ENCODE measurements around the gene CCDC157.

The CCDC157 gene

GRCh38 chr22:30326255-30326705 is 30.5 kb upstream of the CCDC157 start:
- TF ChIP-seq, protein P1, sequence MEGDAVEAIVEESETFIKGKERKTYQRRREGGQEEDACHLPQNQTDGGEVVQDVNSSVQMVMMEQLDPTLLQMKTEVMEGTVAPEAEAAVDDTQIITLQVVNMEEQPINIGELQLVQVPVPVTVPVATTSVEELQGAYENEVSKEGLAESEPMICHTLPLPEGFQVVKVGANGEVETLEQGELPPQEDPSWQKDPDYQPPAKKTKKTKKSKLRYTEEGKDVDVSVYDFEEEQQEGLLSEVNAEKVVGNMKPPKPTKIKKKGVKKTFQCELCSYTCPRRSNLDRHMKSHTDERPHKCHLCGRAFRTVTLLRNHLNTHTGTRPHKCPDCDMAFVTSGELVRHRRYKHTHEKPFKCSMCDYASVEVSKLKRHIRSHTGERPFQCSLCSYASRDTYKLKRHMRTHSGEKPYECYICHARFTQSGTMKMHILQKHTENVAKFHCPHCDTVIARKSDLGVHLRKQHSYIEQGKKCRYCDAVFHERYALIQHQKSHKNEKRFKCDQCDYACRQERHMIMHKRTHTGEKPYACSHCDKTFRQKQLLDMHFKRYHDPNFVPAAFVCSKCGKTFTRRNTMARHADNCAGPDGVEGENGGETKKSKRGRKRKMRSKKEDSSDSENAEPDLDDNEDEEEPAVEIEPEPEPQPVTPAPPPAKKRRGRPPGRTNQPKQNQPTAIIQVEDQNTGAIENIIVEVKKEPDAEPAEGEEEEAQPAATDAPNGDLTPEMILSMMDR (IDR thresholded peaks at IDR 0.05; ENCODE audit: insufficient read depth, missing control alignments) = no peak
- DNase-seq (ENCODE audit: insufficient read length, low spot score) = no peak
- FAIRE-seq = no peak

DNA sequence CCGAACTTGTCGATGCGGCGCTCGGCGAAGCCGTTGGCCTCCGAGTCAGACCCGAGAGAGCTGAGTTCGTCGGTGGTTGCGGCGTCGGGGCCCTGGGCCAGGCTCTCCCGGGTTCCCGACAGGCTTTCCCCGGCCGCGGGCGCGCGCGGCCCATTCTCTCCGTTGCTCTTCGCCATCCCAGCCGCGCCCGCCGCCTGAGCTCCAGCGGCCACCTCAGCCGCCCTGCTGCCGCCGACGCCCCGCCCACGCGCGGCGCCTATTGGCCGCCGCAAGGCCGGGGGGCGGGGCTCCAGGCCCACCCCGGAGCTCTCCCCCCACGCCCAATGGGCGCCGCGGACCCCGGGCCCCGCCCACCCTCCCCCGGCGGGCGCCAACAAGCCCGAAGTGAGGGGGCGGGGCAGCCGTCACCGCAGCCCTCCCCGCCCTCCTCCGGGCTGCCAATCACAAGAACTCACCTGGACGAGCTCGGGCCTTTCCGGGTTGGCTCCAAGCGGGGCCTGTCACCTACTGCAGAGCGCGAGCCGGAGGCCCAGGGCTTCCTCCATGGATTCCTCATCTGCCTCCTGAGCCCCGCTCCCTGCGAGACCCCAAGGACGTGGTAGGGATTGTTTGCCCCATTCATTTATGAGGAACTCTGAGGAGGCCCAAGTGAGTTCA is 30.0 kb upstream of the CCDC157 start, which contains the start of gene TBC1D10A:
TBC1D10A (minus strand) TSS at position 236 of the 657 bp plus-strand sequence; CDS start at position 176, 60 bp downstream.
- FAIRE-seq = no peak
- TF ChIP-seq, protein P1 (IDR thresholded peaks at IDR 0.05; ENCODE audit: insufficient read depth, missing control alignments) = no peak
- peak; percentile 54 for DNase-seq (ENCODE audit: insufficient read length, low spot score)

DNA sequence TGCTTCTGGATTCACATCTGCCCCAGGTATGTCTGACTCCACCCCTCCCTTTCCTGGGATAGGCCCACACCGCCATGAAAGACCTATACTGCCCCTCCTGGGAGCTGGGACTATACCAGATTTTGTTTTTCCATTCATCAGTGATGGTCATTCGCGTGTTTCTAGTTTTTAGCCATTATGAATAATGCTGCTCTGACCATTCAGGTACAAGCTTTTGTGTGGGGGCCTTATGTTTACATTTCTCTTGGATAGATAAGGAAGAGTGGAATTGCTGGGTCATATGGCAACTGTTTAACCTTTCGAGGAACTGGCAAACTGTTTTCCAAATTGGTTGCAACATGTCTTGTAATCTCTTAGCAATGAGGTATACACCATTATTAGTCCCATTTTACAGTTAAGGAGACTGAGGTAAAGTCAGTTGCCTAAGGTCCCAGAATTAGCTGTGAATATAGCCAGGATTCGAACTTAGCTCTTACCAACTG is 28.9 kb upstream of the CCDC157 start:
- TF ChIP-seq, protein P1 (IDR thresholded peaks at IDR 0.05; ENCODE audit: insufficient read depth, missing control alignments) = no peak
- DNase-seq (ENCODE audit: insufficient read length, low spot score) = no peak
- FAIRE-seq = no peak

- TF ChIP-seq, protein P1 (IDR thresholded peaks at IDR 0.05; ENCODE audit: insufficient read depth, missing control alignments) = no peak
- DNase-seq (ENCODE audit: insufficient read length, low spot score) (no peak), FAIRE-seq (no peak)
Measured at GRCh38 chr22:30328466-30329049, 28.2 kb upstream of the CCDC157 start.

GRCh38 chr22:30332551-30332950 is 24.3 kb upstream of the CCDC157 start:
- TF ChIP-seq, protein P1 (IDR thresholded peaks at IDR 0.05; ENCODE audit: insufficient read depth, missing control alignments) = no peak
- DNase-seq (ENCODE audit: insufficient read length, low spot score) = no peak
- no peak for FAIRE-seq

DNA sequence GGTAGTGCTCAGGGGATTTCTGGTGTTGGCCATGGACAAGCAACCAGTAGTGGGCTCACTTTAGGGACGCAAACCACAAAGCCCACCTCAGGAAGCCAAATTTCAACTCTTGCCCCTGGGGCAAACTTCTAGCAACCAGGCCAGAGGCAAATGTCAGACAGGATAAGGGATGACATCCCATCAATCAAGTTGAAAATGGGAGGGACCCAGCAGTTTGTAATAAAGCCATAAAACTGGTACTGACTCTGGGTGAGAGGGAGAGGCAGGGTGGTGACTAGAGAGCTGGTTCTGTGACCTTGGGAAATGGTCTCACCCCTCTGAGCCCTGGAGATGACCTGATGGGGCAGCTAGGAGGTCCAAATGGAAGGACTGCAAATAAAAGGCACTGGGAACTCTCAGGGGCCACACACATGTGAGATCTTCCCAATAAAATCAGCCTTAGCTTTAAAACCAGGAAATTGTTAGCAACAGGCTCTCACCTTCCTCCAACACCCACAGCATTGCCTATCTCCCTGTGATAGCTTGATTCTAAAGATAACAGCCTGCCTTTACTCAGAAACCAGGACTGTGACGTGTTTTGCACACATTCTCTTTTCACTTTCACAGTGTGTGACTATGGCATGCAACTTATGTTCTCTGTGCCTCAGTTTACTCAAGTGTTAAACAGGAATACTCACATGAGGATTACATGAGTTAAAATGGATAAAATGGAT is 23.7 kb upstream of the CCDC157 start:
- FAIRE-seq = no peak
- TF ChIP-seq, protein P1 (IDR thresholded peaks at IDR 0.05; ENCODE audit: insufficient read depth, missing control alignments) = no peak
- no peak for DNase-seq (ENCODE audit: insufficient read length, low spot score)
